ENCODE results near the gene AKT1S1.
"Not testable (repeated sequence)": the region's sequence is repeated elsewhere in the genome, so short reads cannot be mapped to it uniquely, and the experiment has no call there.

The AKT1S1 gene

DNA sequence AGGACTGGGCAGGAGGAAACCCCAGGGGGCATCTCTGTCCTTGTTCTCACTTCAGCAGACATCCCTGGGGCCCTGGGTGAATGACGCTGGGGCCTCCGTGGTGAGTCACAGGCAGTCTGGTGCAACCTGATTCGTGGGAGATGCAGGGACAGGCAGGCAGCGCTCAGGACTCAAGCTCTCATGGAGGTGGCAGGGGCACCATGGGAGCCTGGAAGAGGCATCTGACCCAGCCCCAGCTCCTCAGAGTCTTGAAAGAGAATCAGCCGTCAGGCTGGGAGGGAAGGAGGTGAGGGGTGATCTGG lies 40.2 kb downstream of the AKT1S1 start:
- DNase-seq (ENCODE audit: low read depth in 2 of 2), result no peak

DNA sequence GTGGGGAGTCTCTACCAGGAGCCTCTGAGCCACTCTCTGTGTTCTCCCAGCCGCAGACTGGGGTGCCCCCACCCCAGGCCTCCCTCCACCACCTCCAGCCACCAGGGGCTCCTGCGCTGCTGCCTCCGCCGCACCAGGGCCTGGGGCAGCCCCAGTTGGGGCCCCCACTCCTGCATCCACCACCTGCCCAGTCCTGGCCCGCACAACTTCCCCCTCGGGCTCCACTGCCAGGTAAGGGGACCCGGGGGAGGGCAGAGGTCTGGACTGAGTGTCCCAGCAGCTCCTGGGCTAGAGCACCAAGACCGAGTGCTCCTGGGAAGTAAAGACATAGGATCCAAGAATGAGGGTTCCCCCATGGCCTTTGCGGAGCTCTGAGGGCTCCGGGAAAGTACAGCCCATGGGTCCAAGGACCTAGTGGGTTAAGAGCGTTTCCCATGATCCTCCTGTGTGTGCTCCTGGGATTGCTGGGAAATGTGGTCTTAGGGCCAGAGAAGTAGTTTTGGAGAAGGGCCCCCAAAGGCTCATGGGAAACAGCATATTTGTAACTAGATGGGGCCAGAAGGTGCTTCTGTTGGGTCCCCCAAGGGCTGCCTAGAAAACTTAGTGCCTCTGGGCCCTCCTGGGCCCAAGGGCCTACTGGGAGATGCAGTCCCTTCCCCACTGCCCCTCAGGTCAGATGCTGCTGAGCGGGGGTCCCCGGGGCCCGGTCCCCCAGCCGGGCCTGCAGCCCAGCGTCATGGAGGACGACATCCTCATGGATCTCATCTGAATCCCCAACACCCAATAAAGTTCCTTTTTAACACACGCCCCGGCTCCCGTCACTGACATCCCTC lies 40.8 kb downstream of the AKT1S1 start:
- DNase-seq (ENCODE audit: low read depth in 2 of 2), result no peak

DNA sequence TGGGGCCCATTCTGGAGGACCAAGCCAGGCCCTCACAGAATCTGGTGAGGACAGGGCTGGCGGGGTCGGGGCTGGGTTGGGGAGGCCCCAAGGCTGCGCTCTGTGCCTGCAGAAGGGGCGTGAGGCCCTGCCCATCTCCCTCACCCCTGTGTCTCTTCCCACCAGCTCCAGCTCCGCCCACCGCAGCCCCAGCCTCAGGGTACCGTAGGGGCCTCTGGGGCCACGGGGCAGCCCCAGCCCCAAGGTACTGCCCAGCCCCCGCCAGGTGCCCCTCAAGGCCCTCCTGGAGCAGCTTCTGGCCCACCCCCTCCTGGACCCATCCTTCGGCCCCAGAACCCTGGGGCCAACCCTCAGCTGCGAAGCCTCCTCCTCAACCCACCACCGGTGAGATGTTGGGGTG lies 41.6 kb downstream of the AKT1S1 start:
- DNase-seq (ENCODE audit: low read depth in 2 of 2), result no peak

DNA sequence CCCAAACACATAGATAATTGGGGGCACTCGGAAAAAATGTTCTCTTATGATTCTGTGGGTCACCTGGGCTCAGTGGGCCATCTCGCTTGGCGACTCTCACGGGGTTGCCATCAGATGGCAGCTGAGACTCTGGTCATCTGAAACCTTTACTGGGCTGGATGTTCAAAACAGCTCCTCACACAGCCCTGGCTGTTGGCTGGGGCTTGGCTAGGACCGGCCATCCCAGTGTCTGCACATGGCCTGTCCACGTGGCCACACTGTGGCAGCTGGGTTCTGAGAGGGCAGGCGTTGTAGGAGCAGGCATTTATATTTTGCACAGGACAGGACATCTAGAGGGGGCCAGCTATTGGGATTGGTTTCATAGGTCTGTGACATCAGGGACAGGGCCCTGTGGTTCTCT lies 43.6 kb downstream of the AKT1S1 start:
- DNase-seq (ENCODE audit: low read depth in 2 of 2), result no peak

DNA sequence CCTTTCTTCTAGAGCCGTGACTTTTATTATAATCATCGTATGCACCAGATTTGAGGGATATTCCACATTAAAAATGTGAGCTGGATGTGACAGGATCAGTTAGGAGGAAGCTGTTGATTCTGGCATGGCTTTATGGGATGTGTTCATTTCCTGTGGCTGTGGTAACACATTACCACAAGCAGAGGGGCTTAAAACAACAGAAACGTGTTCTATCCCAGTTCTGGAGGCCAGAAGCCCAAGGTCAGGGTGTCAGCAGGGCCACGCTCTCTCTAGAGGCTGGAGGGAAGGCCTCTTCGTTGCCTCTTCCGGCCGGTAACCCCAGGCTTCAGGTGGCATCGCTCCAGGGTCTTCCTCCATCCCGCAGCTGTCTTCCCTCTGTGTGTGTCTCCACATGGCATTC lies 44.6 kb downstream of the AKT1S1 start:
- DNase-seq (ENCODE audit: low read depth in 2 of 2), result no peak

DNA sequence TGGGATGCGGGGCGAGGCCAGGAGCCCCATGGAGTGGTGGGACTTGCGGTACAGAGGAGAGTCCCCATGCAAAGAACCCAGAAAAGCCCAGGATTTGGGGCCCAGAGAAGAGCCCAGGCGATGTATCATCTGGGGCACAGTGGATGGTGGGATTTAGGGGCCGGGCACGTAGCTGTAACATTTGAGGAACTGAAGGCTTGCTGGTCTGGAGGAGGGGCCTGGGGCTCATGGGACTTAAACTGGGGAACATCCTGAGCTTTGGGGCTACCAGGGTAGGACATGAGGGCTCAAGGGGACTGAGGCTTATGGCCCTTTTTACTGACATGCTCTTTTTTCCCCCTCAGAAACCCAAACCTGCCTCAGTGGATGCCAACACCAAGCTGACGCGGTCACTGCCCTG lies 45.6 kb downstream of the AKT1S1 start:
- DNase-seq (ENCODE audit: low read depth in 2 of 2), result no peak

DNA sequence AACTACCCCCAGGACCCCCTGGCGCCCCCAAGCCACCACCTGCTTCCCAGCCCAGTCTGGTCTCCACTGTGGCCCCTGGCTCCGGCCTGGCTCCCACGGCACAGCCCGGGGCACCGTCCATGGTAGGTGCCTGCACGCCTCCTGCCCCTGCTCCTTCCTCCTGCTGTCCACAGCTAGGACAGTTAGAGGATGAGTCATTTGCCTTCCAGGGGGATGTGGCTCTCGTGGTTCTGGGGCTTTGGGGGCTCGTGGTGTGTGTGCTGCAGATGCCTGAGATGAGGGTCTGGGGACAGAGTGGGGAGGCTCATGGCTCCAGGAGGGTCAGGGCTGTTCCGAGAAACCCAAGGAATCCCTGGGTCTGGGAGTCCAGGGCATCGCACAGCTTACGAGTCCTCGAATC lies 46.4 kb downstream of the AKT1S1 start:
- no peak for DNase-seq (ENCODE audit: low read depth in 2 of 2)

DNA sequence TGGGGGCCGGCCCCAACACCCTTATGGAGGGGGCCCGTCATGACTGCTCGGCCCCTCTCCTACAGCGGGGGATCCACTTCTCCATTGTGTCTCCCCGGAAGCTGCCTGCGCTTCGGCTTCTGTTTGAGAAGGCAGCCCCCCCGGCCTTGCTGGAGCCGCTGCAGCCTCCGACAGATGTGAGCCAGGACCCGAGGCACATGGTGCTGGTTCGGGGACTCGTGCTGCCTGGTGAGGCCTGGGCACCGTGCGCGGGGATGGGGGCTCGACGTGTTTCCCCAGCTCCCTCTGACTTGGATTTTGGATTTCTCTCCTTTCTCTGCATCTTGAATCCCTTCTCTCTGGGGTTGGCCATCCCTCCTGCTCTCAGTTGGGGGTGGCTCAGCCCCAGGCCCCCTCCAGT lies 47.4 kb downstream of the AKT1S1 start:
- DNase-seq (ENCODE audit: low read depth in 2 of 2), result no peak

DNA sequence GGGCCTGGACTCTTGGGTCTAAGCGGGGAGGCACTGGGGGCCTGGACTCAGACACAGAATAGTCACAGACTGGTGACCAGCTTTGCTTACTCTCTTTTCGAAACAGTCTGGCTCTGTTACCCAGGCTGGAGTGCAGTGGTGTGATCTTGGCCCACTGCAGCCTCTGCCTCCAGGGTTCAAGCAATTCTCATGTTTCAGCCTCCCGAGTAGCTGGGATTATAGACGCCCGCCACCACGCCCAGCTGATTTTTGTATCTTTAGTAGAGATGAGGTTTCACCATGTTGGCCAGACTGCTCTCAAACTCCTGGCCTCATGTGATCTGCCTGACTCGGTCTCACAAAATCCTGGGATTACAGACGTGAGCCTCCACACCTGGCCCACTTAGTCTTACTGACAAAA lies 48.0 kb downstream of the AKT1S1 start:
- no peak for DNase-seq (ENCODE audit: low read depth in 2 of 2)

DNA sequence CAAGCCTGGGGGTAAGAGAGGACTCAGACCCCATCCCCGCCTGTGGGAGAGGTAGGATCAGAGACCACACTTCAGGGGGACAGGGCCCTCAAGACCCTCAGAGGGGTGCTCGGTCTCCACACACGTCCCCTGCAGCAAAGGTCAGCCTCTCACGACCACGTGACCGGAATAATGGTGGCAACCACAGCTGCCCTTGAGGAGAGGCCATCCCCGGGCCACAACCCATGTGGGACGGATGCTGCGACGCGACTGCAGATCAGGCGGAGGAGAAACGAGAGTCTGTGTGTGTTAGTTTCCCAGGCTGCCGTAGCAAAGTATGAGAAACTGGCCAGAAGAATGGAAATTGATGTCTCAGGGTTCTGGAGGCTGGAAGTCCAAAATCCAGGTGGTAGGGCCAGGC lies 50.1 kb downstream of the AKT1S1 start:
- no peak for DNase-seq (ENCODE audit: low read depth in 2 of 2)

DNA sequence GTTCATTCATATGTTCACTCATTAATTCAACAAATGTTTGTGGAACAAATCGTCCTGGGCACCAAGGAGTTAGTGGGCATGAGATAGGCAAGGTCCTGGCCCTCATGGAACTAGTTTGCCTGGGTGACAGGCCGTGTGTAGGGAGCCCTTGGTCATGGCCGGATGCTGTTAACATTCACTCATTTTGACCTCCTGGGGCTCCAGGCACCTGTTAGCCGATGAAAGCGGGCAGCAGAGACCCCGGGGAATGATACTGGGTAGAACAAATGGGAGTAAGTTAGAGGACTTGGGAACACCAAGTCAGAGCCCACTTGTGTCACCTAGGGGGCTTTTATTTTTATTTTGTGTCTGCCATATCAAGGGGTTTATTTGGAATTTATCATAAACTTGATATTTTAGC lies 52.5 kb downstream of the AKT1S1 start:
- DNase-seq (ENCODE audit: low read depth in 2 of 2), result no peak

DNA sequence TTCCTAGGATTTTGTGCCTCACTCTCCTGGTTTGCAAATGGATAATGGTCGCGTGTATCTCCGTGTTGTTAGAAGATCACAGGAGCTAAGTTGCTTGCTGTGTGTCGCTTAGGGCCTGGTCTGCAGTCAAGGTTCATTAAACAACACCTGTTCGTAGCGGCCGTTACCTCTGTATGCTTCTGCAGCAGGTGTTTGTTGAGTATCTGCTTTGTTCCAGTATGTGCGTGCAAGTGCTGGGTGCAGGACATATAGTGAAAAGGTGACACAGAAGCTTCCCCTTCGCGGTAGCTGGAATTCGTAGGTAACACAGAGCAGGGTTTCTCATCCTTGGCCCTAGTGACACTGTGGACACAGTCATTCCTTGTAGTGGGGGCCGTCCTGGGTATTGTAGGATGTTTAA lies 53.7 kb downstream of the AKT1S1 start:
- no peak for DNase-seq (ENCODE audit: low read depth in 2 of 2)

DNA sequence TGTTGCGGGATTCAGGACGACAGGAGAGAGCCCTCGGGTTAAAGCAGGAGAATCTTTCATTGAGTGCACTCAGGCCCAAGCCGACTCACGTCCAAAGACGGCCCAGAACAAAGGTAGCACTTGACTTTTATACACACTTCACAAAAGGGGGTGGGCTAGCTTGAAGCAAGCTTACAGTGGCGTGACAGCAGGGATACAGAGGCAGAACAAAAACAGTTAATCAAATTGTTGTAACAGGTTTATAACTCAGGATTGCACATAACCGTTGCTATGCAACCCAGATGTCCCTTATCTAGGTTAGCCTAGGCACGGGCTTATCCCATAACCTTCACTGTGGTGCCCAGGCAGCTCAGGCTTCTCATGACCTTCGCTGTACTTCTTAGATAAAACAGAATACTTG lies 57.0 kb downstream of the AKT1S1 start:
- DNase-seq (ENCODE audit: low read depth in 2 of 2), result no peak

DNA sequence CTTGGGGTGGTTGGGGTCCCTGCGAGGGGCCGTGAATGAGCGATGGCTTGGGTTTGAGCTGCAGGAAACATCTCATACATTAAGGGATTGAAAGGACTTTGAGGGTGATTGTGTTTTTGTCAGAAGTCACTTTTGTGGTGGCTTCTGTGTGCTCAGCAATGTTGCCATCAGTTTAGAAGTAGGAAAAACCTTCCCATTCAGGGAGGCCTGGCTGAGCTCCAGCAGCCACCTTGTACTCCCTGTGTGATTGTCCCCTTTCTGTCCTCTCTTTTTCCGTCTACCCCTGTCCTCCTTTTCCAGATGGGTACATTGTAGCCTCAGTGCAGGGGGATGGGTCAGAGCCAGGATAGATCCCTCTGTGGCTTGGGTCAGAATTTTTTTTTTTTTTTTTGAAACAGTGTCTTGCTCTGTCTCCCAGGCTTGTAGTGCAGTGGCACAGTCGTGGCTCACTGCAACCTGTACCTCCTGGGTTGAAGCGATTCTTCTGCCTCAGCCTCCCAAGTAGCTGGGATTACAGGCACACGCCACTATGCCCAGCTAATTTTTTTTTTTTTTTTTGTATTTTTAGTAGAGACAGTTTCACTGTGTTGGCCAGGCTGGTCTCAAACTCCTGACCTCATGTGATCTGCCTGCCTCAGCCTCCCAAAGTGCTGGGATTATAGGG lies 57.6 kb downstream of the AKT1S1 start:
- DNase-seq (ENCODE audit: low read depth in 2 of 2), result not testable (repeated sequence)
